PFSK-1 (cell line): ENCODE data around the gene CREG1.

Source experiments
- FOXP2 ChIP-seq: optimal IDR thresholded peaks from 2 replicates; pipeline ENCODE3; 2011; ENCODE audit warnings: borderline replicate concordance, control low read depth, inconsistent platforms; ENCODE audit not compliant: insufficient read depth; ENCODE audit errors: extremely low read length, extremely low read depth
- POLR2AphosphoS5 ChIP-seq: IDR thresholded peaks from 2 replicates; pipeline ENCODE4 v1.6.1; 2012; ENCODE audit warnings: low read depth, mild to moderate bottlenecking, control low read depth, low read length, moderate library complexity

- TF ChIP-seq POLR2AphosphoS5 (no peak), FOXP2 (no peak)
Measured at GRCh38 chr1:167582722-167583121, 29.2 kb upstream of the CREG1 start.
